Measurements from ENCODE around the gene OR4K2.
"Not testable (repeated sequence)": the region's sequence is repeated elsewhere in the genome, so short reads cannot be mapped to it uniquely, and the experiment has no call there.

Gene OR4K2

DNA sequence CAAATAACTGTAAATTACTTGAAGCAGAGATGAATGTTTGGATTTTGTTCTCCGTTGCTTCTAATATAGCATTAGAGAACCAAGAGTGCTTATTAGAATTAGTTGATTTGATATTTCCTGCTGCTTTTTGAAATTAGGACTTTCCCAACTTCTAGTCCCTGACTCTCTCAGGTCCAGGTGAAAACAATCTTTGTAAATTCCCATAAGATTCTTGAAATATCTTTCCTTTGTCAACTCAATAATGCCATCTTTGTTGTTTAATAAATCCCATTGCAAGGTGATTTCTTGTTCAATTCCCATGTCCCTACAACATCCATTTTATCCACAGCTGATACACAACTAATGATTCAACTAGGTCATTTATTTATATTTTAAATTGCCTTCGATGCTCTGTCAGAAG is at the start of gene OR4K2:
Gene OR4K2 (plus strand): TSS at position 301 of the 400 bp plus-strand sequence. CDS start 1,126 bp downstream, outside the sequence.
- no peak for DNase-seq (ENCODE audit: low read depth in 4 of 4, low spot score in 1 of 4)

- DNase-seq (ENCODE audit: low read depth in 4 of 4, low spot score in 1 of 4) = not testable (repeated sequence)
Observed at GRCh38 chr14:19827626-19828244, 47.2 kb upstream of the OR4K2 start.

DNA sequence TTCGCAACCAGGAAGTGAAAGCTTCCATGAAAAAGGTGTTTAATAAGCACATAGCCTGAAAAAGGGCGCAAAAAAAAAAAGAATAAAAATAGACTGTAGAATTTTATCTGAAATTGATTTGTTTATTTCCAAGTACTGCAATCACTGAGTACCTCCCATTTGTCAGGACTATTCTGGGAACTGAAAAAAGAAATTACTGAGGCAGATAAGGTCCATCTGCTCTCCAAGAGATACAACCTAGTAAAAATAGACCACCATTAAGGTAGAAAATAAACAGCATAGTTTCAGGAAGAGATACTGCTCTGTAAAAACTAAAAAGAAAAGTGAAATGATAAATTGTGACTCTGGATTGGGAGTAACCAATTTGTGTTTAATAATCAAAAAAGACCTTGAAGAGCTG is 46.6 kb upstream of the OR4K2 start:
- no peak for DNase-seq (ENCODE audit: low read depth in 4 of 4, low spot score in 1 of 4)

DNA sequence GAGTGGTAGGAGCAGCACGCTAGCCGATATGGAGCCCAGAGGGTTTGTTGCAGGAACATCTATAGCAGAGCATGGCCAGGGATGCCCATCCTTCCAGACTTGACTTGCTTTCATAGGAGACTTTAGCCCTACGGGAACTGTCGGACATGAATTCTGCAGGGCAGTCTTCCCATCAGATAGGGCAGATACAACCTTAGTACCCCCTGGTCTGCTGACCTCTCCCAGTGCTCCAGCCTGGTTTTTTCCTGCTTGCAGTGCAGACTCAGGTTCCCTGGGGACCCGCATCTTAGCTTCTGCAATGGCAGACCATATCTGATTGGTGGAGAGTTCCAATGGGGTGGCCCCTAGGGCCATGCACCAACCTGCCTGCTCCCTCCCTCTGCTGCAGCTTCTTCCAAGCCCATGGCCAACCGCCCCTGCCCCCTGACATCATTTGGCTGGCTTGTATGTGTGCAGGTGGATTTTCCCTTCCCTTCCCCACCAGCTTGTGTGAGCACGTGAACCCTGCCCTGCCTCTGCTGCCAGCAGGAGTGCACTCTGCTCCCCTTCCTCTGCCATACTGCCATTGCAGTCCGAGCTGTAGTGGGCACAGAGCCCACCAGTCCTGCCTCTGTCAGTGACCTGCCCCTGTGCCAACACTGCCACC is 40.6 kb upstream of the OR4K2 start:
- DNase-seq (ENCODE audit: low read depth in 4 of 4, low spot score in 1 of 4) = not testable (repeated sequence)

DNA sequence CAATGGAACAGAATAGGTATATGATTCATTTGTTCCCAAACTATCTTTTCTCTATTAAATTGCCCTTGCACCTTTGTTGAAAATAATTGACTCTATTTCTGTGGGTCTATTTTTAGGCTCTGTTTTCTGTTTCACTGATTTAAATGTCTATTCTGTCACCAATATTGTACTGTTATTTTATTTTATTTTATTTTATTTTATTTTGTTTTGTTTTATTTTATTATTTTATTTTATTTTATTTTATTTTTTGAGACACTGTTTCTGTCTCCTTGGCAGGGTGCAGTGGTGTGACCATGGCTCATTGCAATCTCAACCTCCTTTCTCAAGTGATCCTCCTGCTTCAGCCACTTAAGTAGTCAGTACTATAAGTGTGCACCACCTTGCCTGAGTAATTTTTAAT is 36.5 kb upstream of the OR4K2 start:
- no peak for DNase-seq (ENCODE audit: low read depth in 4 of 4, low spot score in 1 of 4)

GRCh38 chr14:19851365-19851764 is 23.6 kb upstream of the OR4K2 start:
- no peak for DNase-seq (ENCODE audit: low read depth in 4 of 4, low spot score in 1 of 4)

DNA sequence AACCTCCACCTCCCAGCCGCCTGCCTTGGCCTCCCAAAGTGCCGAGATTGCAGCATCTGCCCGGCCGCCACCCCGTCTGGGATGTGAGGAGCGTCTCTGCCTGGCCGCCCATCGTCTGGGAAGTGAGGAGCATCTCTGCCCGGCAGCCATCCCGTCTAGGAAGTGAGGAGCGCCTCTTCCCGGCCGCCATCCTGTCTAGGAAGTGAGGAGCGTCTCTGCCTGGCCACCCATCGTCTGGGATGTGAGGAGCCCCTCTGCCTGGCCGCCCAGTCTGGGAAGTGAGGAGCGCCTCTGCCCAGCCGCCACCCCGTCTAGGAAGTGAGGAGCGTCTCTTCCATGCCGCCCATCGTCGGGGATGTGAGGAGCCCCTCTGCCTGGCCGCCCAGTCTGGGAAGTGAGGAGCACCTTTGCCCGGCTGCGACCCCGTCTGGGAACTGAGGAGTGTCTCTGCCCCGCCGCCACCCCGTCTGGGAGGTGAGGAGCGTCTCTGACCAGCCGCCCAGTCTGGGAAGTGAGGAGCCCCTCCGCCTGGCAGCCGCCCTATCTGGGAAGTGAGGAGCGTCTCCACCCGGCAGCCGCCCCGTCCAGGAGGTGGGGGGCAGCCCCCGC is 8.8 kb upstream of the OR4K2 start:
- DNase-seq (ENCODE audit: low read depth in 4 of 4, low spot score in 1 of 4) = not testable (repeated sequence)

GRCh38 chr14:19873178-19873577 is 1.8 kb upstream of the OR4K2 start:
- DNase-seq (ENCODE audit: low read depth in 4 of 4, low spot score in 1 of 4) = no peak

- DNase-seq (ENCODE audit: low read depth in 4 of 4, low spot score in 1 of 4) = no peak
Observed at GRCh38 chr14:19878029-19878642, 3.2 kb downstream of the OR4K2 start.

DNA sequence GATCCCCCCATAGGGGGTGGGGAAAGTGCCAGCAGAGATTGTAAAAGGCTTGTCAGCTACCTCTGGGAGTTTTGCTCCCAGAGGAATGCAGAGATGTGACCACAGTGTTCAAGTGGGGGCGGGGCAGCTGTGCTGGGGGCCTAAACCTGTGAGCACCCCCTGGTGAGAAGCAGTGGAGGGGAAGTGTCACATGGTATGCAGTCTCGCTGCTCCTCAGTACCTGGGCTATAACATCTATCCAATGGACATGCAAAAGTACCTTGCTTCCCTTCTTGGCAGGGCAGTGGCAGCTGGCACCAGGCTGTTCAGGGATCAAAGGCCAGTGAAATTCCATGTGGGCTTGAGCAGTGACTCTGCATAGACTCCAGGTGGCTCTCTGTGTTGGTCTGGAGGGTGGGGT is 20.3 kb downstream of the OR4K2 start:
- DNase-seq (ENCODE audit: low read depth in 4 of 4, low spot score in 1 of 4) = no peak

- no peak for DNase-seq (ENCODE audit: low read depth in 4 of 4, low spot score in 1 of 4)
Observed at GRCh38 chr14:19900999-19901398, 26.1 kb downstream of the OR4K2 start.

DNA sequence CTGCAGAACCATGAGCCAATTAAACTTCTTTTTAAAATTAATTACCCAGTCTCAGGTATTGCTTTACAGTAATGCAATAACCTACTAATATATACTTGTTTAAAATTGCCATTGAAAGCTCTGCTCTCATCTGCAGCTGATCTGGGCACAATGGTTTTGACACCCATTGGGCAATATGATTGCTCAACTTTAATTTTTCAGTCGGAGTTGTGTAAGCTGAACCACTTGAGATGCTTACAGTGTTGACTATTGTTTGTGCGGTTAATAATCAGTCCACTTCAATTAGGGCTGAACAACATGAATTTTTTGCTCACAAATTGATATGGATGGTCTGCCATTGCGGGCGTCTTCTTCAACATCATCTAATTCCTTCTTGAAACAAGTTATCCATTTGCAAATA is 27.5 kb downstream of the OR4K2 start:
- DNase-seq (ENCODE audit: low read depth in 4 of 4, low spot score in 1 of 4) = no peak

DNA sequence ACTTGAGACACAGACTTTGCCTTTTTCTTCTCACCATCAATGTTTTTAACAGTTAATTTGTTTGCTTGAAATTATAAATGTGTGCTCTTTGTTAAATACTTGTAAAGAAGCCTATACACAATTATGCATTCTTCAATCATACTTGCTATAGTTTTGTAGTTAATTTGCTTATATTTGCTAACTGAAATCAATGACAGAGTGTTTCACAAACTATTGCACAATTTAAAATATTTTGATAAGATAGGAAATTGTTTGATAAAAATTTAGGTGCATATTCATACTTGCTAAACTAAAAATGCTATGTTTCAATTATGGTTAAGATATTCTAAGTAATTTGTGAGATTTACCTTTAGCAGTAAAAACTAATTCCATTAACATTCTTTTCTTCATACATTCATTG is 31.7 kb downstream of the OR4K2 start:
- DNase-seq (ENCODE audit: low read depth in 4 of 4, low spot score in 1 of 4) = no peak

GRCh38 chr14:19911114-19911513 is 36.2 kb downstream of the OR4K2 start:
- no peak for DNase-seq (ENCODE audit: low read depth in 4 of 4, low spot score in 1 of 4)

DNA sequence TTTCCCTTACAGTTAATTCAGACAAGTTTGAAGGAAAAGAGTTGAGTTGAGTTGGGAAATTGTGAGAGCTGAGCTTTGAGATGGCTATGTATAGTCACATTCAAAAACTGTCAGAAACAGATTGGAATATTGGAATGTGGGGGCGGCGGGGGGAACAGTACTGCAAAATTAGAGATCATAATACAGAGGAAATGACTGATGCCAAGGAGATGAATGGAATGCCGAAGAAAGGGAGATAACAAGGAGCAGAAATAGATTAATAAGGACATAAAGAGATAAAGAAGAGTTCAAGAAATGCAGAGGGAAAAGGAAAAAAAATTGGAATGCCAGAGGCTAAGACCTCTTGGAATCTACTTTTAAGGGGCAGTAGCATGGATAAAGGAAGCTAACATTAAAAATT is 42.3 kb downstream of the OR4K2 start:
- DNase-seq (ENCODE audit: low read depth in 4 of 4, low spot score in 1 of 4) = no peak

GRCh38 chr14:19917955-19918518 is 43.1 kb downstream of the OR4K2 start:
- no peak for DNase-seq (ENCODE audit: low read depth in 4 of 4, low spot score in 1 of 4)

- no peak for DNase-seq (ENCODE audit: low read depth in 4 of 4, low spot score in 1 of 4)
Observed at GRCh38 chr14:19918553-19919264, 43.8 kb downstream of the OR4K2 start.

GRCh38 chr14:19920021-19920657 is 45.2 kb downstream of the OR4K2 start, which contains the start of gene OR4K5:
Gene OR4K5 (plus strand): TSS chr14:19920607. CDS start chr14:19920607, 0 bp downstream.
- no peak for DNase-seq (ENCODE audit: low read depth in 4 of 4, low spot score in 1 of 4)

- DNase-seq (ENCODE audit: low read depth in 4 of 4, low spot score in 1 of 4) = no peak
Observed at GRCh38 chr14:19930617-19931016, 55.7 kb downstream of the OR4K2 start, which contains the start of gene OR4K1. Gene OR4K1 (plus strand): TSS chr14:19930917. CDS start chr14:19935667, 4,750 bp downstream.
